ENCODE results near the gene TNK1. TPM values are rescaled to one million over a fixed set of nuclear protein-coding genes. Genes with fewer than 3 reads are reported as not detected.

Gene TNK1
- total and polyA plus RNA-seq, 2 donors (not counting 1 experiment from before 2014, with no cell fraction given), result 11.7 to 23.7 TPM

GRCh38 chr17:7431231-7431630, 50.3 kb downstream of the TNK1 start:
- peaks cover 2 to 7% of the 10 kb centered on the region in 2 donors for H3K4me1 ChIP-seq (ENCODE audit: control insufficient read depth in 2 of 2, insufficient read depth in 2 of 2, low read length in 2 of 2)
- DNase-seq (no peak), ATAC-seq (ENCODE audit: low read depth) (no peak)
- TF ChIP-seq EZH2 (IDR thresholded peaks at IDR 0.05; ENCODE audit: borderline replicate concordance, insufficient read depth, low read depth, low read length, poor library complexity, severe bottlenecking) (no peak), CTCF (IDR thresholded peaks at IDR 0.05) (no peak)
- WGBS (ENCODE audit: insufficient coverage), result 78% methylated on average over 1 of the region's 1 CpG
- CTCF ChIA-PET, result no interaction called here
- H3K9me3 Mint-ChIP-seq (ENCODE audit: insufficient read depth), result no peaks in the 10 kb centered on the region
- H3K4me3 ChIP-seq (ENCODE audit: control extremely low read depth in 1 of 5, extremely low read depth in 1 of 5, insufficient read depth in 1 of 5, low read depth in 2 of 5, low read length in 4 of 5), result no peak overlapping the region
- POLR2A ChIA-PET, result interaction anchor here (0.5 kb wide), 1 partner anchor 50 kb away, joined by 5 read pairs; the partner anchor contains the start of gene SLC35G6
- peaks cover under 1% of the 10 kb centered on the region for H3K27me3 Mint-ChIP-seq
- peaks cover 10% of the 10 kb centered on the region for H3K4me1 Mint-ChIP-seq
- H3K36me3 ChIP-seq (replicated peaks in 1 of 2; ENCODE audit: control extremely low read depth in 1 of 2, control insufficient read depth in 1 of 2, extremely low read depth in 1 of 2, insufficient read depth in 2 of 2, low read length in 1 of 2), result no peaks in the 10 kb centered on the region
- no peak overlapping the region for H3K4me2 ChIP-seq (replicated peaks; ENCODE audit: low read depth, low read length, poor library complexity, severe bottlenecking)
- H3K4me3 Mint-ChIP-seq, result no peak overlapping the region
- intact Hi-C loops (cut with micrococcal nuclease), result no loop called here
- H3K9ac ChIP-seq (ENCODE audit: low read length), result no peak overlapping the region
- H3K27ac ChIP-seq (ENCODE audit: low read length in 2 of 2), result no peak overlapping the region
- H3K27me3 ChIP-seq (replicated peaks in 1 of 4; ENCODE audit: control extremely low read depth in 1 of 4, control insufficient read depth in 3 of 4, insufficient read depth in 4 of 4, low read length in 3 of 4), result no peaks in the 10 kb centered on the region
- peaks cover 0 to 3% (median 0%) of the 10 kb centered on the region in 3 donors for H3K9me3 ChIP-seq (ENCODE audit: control extremely low read depth in 1 of 3, control insufficient read depth in 2 of 3, insufficient read depth in 1 of 3, low read length in 2 of 3)
- H3K79me2 ChIP-seq (ENCODE audit: control insufficient read depth, insufficient read depth, low read length), result peaks cover 3% of the 10 kb centered on the region
- no peak overlapping the region for H2AFZ ChIP-seq (ENCODE audit: insufficient read depth, low read depth, low read length, poor library complexity, severe bottlenecking)
- H3K27ac Mint-ChIP-seq, result no peak overlapping the region
- peaks cover 3% of the 10 kb centered on the region for H4K20me1 ChIP-seq (ENCODE audit: control insufficient read depth, insufficient read depth, low read length, poor library complexity, severe bottlenecking)

- Mint-ChIP-seq H3K4me3 (no peak overlapping the region), H3K9me3 (ENCODE audit: insufficient read depth) (no peaks in the 10 kb centered on the region), H3K27ac (no peak overlapping the region), H3K27me3 (no peaks in the 10 kb centered on the region), H3K4me1 (peaks cover 17% of the 10 kb centered on the region)
- TF ChIP-seq EZH2 (IDR thresholded peaks at IDR 0.05; ENCODE audit: borderline replicate concordance, insufficient read depth, low read depth, low read length, poor library complexity, severe bottlenecking) (no peak), CTCF (IDR thresholded peaks at IDR 0.05) (no peak)
- CTCF ChIA-PET, result interaction anchor here (0.6 to 1.4 kb wide), 2 partner anchors 129 to 136 kb away, joined by 3 to 4 read pairs; no protein-coding TSS in a partner anchor
- H3K4me3 ChIP-seq (ENCODE audit: control extremely low read depth in 1 of 5, extremely low read depth in 1 of 5, insufficient read depth in 1 of 5, low read depth in 2 of 5, low read length in 4 of 5), result no peak overlapping the region
- ATAC-seq (ENCODE audit: low read depth), result no peak
- no peak overlapping the region for H2AFZ ChIP-seq (ENCODE audit: insufficient read depth, low read depth, low read length, poor library complexity, severe bottlenecking)
- POLR2A ChIA-PET, result interaction anchor here (0.6 kb wide), 1 partner anchor 14 kb away, joined by 6 read pairs; no protein-coding TSS in a partner anchor
- H3K4me2 ChIP-seq (replicated peaks; ENCODE audit: low read depth, low read length, poor library complexity, severe bottlenecking), result no peak overlapping the region
- H3K27me3 ChIP-seq (replicated peaks in 1 of 4; ENCODE audit: control extremely low read depth in 1 of 4, control insufficient read depth in 3 of 4, insufficient read depth in 4 of 4, low read length in 3 of 4), result no peaks in the 10 kb centered on the region
- H3K9me3 ChIP-seq (ENCODE audit: control extremely low read depth in 1 of 3, control insufficient read depth in 2 of 3, insufficient read depth in 1 of 3, low read length in 2 of 3), result peaks cover 0 to 13% (median 0%) of the 10 kb centered on the region in 3 donors
- no peaks in the 10 kb centered on the region for H3K36me3 ChIP-seq (replicated peaks in 1 of 2; ENCODE audit: control extremely low read depth in 1 of 2, control insufficient read depth in 1 of 2, extremely low read depth in 1 of 2, insufficient read depth in 2 of 2, low read length in 1 of 2)
- H3K9ac ChIP-seq (ENCODE audit: low read length), result no peak overlapping the region
- WGBS (ENCODE audit: insufficient coverage), result 96% methylated on average over 11 of the region's 11 CpGs
- peaks cover 13% of the 10 kb centered on the region for H4K20me1 ChIP-seq (ENCODE audit: control insufficient read depth, insufficient read depth, low read length, poor library complexity, severe bottlenecking)
- DNase-seq, result no peak
- no peak overlapping the region for H3K27ac ChIP-seq (ENCODE audit: low read length in 2 of 2)
- intact Hi-C loops (cut with micrococcal nuclease), result no loop called here
- H3K79me2 ChIP-seq (ENCODE audit: control insufficient read depth, insufficient read depth, low read length), result peaks cover 8% of the 10 kb centered on the region
- H3K4me1 ChIP-seq (ENCODE audit: control insufficient read depth in 2 of 2, insufficient read depth in 2 of 2, low read length in 2 of 2), result peaks cover 11 to 16% of the 10 kb centered on the region in 2 donors
These were observed 51.4 kb downstream of the TNK1 start for GRCh38 chr17:7432296-7432695.

Measured in B cell (primary cell).